Caco-2 (cell line): ENCODE measurements around the gene SYT12. TPM values are rescaled to one million over a fixed set of nuclear protein-coding genes. Genes with fewer than 3 reads are reported as not detected.

ENCODE experiments used
- BruUV-seq: library from RNA; stranded (reverse); fragments of 400-500 nt; replicated peaks from 2 replicates; lab custom pipeline; 2021; lab: Mats Ljungman, UMichigan
- CTCF ChIA-PET: fragments of 300-600 bp; sonication (Branson Sonifier 250); formaldehyde crosslinking; loops from one replicate; lab custom pipeline; 2022; ENCODE audit warnings: antibody characterized with exemption; lab: Charles Lee
- POLR2A ChIA-PET: fragments of 300-600 bp; sonication (Branson Sonifier 250); formaldehyde crosslinking; loops from one replicate; lab custom pipeline; 2022; ENCODE audit warnings: antibody characterized with exemption; lab: Charles Lee
- DNase-seq, 2 experiments: peaks; one replicate each; pipeline versions ENCODE4 v3.0.0 to v3.0.0-alpha.2; 2020 to 2022
- H3K27me3 ChIP-seq: replicated peaks from 2 replicates; pipeline ENCODE4 v1.6.0; 2011; ENCODE audit warnings: low read length; ENCODE audit not compliant: control insufficient read depth, insufficient read depth
- H3K36me3 ChIP-seq: 2 replicates; pipeline ENCODE4 v1.5.1; 2011; ENCODE audit warnings: low read length; ENCODE audit not compliant: control insufficient read depth, insufficient read depth
- H3K4me1 ChIP-seq: fragments of 250-450 bp; sonication (Bioruptor Pico); 2 replicates; pipeline ENCODE4 v1.5.1; 2020; ENCODE audit warnings: mild to moderate bottlenecking
- H3K4me3 ChIP-seq: 2 replicates; pipeline ENCODE4 v1.5.1; 2011; ENCODE audit warnings: low read depth, mild to moderate bottlenecking, control low read depth, low read length
- H3K9me3 ChIP-seq: fragments of 250-450 bp; sonication (Bioruptor Pico); 2 replicates; pipeline ENCODE4 v1.5.1; 2020; ENCODE audit warnings: mild to moderate bottlenecking, moderate library complexity
- H3K27ac Mint-ChIP-seq: one replicate; pipeline ENCODE4 v1.8.0; 2022; ENCODE audit warnings: mixed read lengths; ENCODE audit not compliant: unreplicated experiment
- H3K27me3 Mint-ChIP-seq: one replicate; pipeline ENCODE4 v1.8.0; 2022; ENCODE audit warnings: mixed read lengths; ENCODE audit not compliant: insufficient read depth, unreplicated experiment
- H3K36me3 Mint-ChIP-seq: one replicate; pipeline ENCODE4 v1.8.0; 2022; ENCODE audit warnings: mild to moderate bottlenecking, mixed read lengths; ENCODE audit not compliant: insufficient read depth, unreplicated experiment
- H3K4me1 Mint-ChIP-seq: one replicate; pipeline ENCODE4 v1.8.0; 2022; ENCODE audit warnings: low read depth, mixed read lengths; ENCODE audit not compliant: unreplicated experiment
- H3K4me3 Mint-ChIP-seq: one replicate; pipeline ENCODE4 v1.8.0; 2022; ENCODE audit warnings: mild to moderate bottlenecking, moderate library complexity, mixed read lengths; ENCODE audit not compliant: unreplicated experiment
- H3K9me3 Mint-ChIP-seq: one replicate; pipeline ENCODE4 v1.8.0; 2022; ENCODE audit warnings: mixed read lengths; ENCODE audit not compliant: unreplicated experiment
- intact Hi-C: fragments of 100-400 bp; cut with micrococcal nuclease; formaldehyde crosslinking; loops from one replicate; pipeline ENCODE4 v1.10.0; 2022; ENCODE audit not compliant: unreplicated experiment
- total RNA-seq: library from RNA; stranded (reverse); gene quantifications from 2 replicates; pipeline ENCODE4 v1.2.3, GENCODE V29; 2022
- TF ChIP-seq, protein P1 (sequence below), 2 experiments: fragments of 200-600 bp in 1 of 2; IDR thresholded peaks; 1 replicate in 1 of 2; 2 replicates in 1 of 2; pipeline versions ENCODE4 v1.5.1 to v1.8.0; 2011 to 2022; ENCODE audit warnings: antibody characterized with exemption in 1 of 2, control low read depth in 1 of 2, inconsistent platforms in 1 of 2, low read depth in 1 of 2, low read length in 1 of 2, mild to moderate bottlenecking in 1 of 2, moderate library complexity in 1 of 2; ENCODE audit not compliant: insufficient read depth in 1 of 2, severe bottlenecking in 1 of 2, unreplicated experiment in 1 of 2

The SYT12 gene
- total RNA-seq, 1 experiment from 2014 or later, result 0.82 TPM

GRCh38 chr11:67054346-67054835 lies 31.5 kb downstream of the SYT12 start:
- Histone ChIP-seq H3K36me3 (no peaks in the 10 kb centered on the region), H3K9me3 (no peaks in the 10 kb centered on the region), H3K4me3 (no peak overlapping the region), H3K4me1 (peaks cover 40% of the 10 kb centered on the region), H3K27me3 (no peaks in the 10 kb centered on the region)
- no peak for DNase-seq
- BruUV-seq, result no TSS peak
- Mint-ChIP-seq H3K4me1 (peaks cover 26% of the 10 kb centered on the region), H3K4me3 (no peak overlapping the region), H3K9me3 (no peaks in the 10 kb centered on the region), H3K27ac (peak overlapping the region; percentile 92), H3K36me3 (no peaks in the 10 kb centered on the region), H3K27me3 (no peaks in the 10 kb centered on the region)
- ChIA-PET CTCF (interaction anchor here (0.6 to 3.3 kb wide), 13 partner anchors 16 to 374 kb away, joined by 3 to 16 read pairs (median 4); partner anchors contain the start of genes KDM2A, PC and SYT12), POLR2A (interaction anchor here (0.5 to 1.3 kb wide), 4 partner anchors 52 to 265 kb away, joined by 3 to 6 read pairs (median 3); no protein-coding TSS in a partner anchor)
- intact Hi-C loops, result loop anchor here (2.0 kb wide), 2 partner anchors 16 to 184 kb away; no protein-coding TSS in a partner anchor
- TF ChIP-seq, protein P1, sequence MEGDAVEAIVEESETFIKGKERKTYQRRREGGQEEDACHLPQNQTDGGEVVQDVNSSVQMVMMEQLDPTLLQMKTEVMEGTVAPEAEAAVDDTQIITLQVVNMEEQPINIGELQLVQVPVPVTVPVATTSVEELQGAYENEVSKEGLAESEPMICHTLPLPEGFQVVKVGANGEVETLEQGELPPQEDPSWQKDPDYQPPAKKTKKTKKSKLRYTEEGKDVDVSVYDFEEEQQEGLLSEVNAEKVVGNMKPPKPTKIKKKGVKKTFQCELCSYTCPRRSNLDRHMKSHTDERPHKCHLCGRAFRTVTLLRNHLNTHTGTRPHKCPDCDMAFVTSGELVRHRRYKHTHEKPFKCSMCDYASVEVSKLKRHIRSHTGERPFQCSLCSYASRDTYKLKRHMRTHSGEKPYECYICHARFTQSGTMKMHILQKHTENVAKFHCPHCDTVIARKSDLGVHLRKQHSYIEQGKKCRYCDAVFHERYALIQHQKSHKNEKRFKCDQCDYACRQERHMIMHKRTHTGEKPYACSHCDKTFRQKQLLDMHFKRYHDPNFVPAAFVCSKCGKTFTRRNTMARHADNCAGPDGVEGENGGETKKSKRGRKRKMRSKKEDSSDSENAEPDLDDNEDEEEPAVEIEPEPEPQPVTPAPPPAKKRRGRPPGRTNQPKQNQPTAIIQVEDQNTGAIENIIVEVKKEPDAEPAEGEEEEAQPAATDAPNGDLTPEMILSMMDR (IDR thresholded peaks at IDR 0.05; ENCODE audit: insufficient read depth in 1 of 2, low read depth in 1 of 2, low read length in 1 of 2, severe bottlenecking in 1 of 2, unreplicated experiment in 1 of 2), result no peak

GRCh38 chr11:67054836-67055523 lies 32.0 kb downstream of the SYT12 start:
- H3K27ac Mint-ChIP-seq, result peak overlapping the region; percentile 92
- DNase-seq, result peak; percentile 86 to 93
- peaks cover 26% of the 10 kb centered on the region for H3K4me1 Mint-ChIP-seq
- no peaks in the 10 kb centered on the region for H3K9me3 ChIP-seq
- peaks cover 40% of the 10 kb centered on the region for H3K4me1 ChIP-seq
- H3K4me3 Mint-ChIP-seq, result peak overlapping the region; percentile 92
- H3K4me3 ChIP-seq, result no peak overlapping the region
- H3K36me3 Mint-ChIP-seq, result no peaks in the 10 kb centered on the region
- no peaks in the 10 kb centered on the region for H3K36me3 ChIP-seq
- TF ChIP-seq, protein P1 (IDR thresholded peaks at IDR 0.05; ENCODE audit: insufficient read depth in 1 of 2, low read depth in 1 of 2, low read length in 1 of 2, severe bottlenecking in 1 of 2, unreplicated experiment in 1 of 2), result peak in 1 of 2 experiments; percentile 7
- no TSS peak for BruUV-seq
- ChIA-PET POLR2A (interaction anchor here (0.5 to 1.3 kb wide), 8 partner anchors 64 to 619 kb away, joined by 3 to 8 read pairs (median 4); partner anchors contain the start of gene KDM2A), CTCF (interaction anchor here (0.7 to 3.3 kb wide), 11 partner anchors 17 to 291 kb away, joined by 3 to 16 read pairs (median 4); partner anchors contain the start of gene KDM2A)
- intact Hi-C loops, result loop anchor here (2.0 to 5.0 kb wide), 3 partner anchors 16 to 262 kb away; no protein-coding TSS in a partner anchor
- H3K9me3 Mint-ChIP-seq, result no peaks in the 10 kb centered on the region
- no peaks in the 10 kb centered on the region for H3K27me3 Mint-ChIP-seq
- no peaks in the 10 kb centered on the region for H3K27me3 ChIP-seq

DNA sequence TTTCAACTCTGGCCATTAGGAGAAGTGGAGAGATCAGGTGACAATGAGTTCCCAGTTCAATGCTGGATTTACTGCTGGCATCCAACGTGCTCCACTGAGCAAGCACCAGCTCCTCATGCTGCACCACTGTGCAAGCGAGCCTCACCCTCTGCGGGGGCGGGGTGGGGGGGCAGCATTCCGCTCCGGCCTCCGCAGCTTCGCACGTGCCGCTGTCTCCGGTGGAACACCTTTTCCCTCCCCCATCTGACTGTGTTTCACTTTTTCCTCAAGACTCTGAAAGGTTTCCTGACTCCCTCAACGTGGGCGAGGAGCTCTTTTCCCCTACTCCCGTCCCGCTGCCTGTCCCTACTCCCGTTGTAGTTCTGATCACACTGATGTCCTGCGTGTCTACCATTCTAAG lies 32.9 kb downstream of the SYT12 start:
- H3K4me3 Mint-ChIP-seq, result peak overlapping the region; percentile 92
- no peaks in the 10 kb centered on the region for H3K9me3 Mint-ChIP-seq
- H3K4me3 ChIP-seq, result peak overlapping the region; percentile 76
- peak overlapping the region; percentile 92 for H3K27ac Mint-ChIP-seq
- H3K4me1 ChIP-seq, result peaks cover 40% of the 10 kb centered on the region
- peak; percentile 43 to 71 for DNase-seq
- H3K4me1 Mint-ChIP-seq, result peaks cover 26% of the 10 kb centered on the region
- intact Hi-C loops, result loop anchor here (2.0 to 5.0 kb wide), 4 partner anchors 15 to 261 kb away; no protein-coding TSS in a partner anchor
- no peaks in the 10 kb centered on the region for H3K9me3 ChIP-seq
- no peaks in the 10 kb centered on the region for H3K36me3 ChIP-seq
- ChIA-PET POLR2A (interaction anchor here (0.6 to 1.3 kb wide), 5 partner anchors 63 to 396 kb away, joined by 3 to 16 read pairs (median 5); partner anchors contain the start of gene KDM2A), CTCF (interaction anchor here (0.8 to 3.3 kb wide), 9 partner anchors 25 to 290 kb away, joined by 3 to 16 read pairs (median 4); partner anchors contain the start of gene KDM2A)
- no peaks in the 10 kb centered on the region for H3K27me3 Mint-ChIP-seq
- BruUV-seq, result no TSS peak
- TF ChIP-seq, protein P1 (IDR thresholded peaks at IDR 0.05; ENCODE audit: insufficient read depth in 1 of 2, low read depth in 1 of 2, low read length in 1 of 2, severe bottlenecking in 1 of 2, unreplicated experiment in 1 of 2), result no peak
- H3K36me3 Mint-ChIP-seq, result no peaks in the 10 kb centered on the region
- H3K27me3 ChIP-seq, result no peaks in the 10 kb centered on the region
